Testis (tissue), 3 donors: ENCODE results near the gene SBNO2. TPM values are rescaled to one million over a fixed set of nuclear protein-coding genes. Genes with fewer than 3 reads are reported as not detected.

Source experiments
- DNase-seq: peaks from one replicate; pipeline ENCODE4 v3.0.0-alpha.2; 2019
- H3K27ac ChIP-seq, 2 donors: fragments of 200-600 bp; sonication (generic); one replicate each; pipeline ENCODE4 v1.5.1; 2019
- H3K27me3 ChIP-seq: fragments of 200-600 bp; sonication (generic); one replicate; pipeline ENCODE4 v1.5.1; 2019
- H3K36me3 ChIP-seq: fragments of 200-600 bp; sonication (generic); one replicate; pipeline ENCODE4 v1.5.1; 2017; ENCODE audit warnings: low read depth; ENCODE audit errors: missing control alignments
- H3K4me1 ChIP-seq: fragments of 200-600 bp; sonication (generic); one replicate; pipeline ENCODE4 v1.5.1; 2019
- H3K4me3 ChIP-seq, 2 donors: fragments of 200-600 bp; sonication (generic); one replicate each; pipeline ENCODE4 v1.5.1; 2017 to 2019
- H3K9me3 ChIP-seq: fragments of 200-600 bp; sonication (generic); one replicate; pipeline ENCODE4 v1.5.1; 2017
- POLR2A ChIP-seq: fragments of 450-650 bp; IDR thresholded peaks from one replicate; pipeline ENCODE4 v1.6.1; 2017; ENCODE audit warnings: antibody characterized with exemption, mild to moderate bottlenecking, moderate library complexity
- WGBS, 2 donors: methylation state at CpG; one replicate each; pipeline ENCODE4 v1.1.5; 2018; 5-methylcytosine and 5-hydroxymethylcytosine counted together
- intact Hi-C: fragments of 100-400 bp; cut with DNase I; formaldehyde crosslinking; loops from one replicate; pipeline ENCODE4 v1.15.1; 2023; ENCODE audit warnings: low total_unique reads
- polyA plus RNA-seq: library from polyadenylated mRNA; stranded (reverse); fragments of 350-450 nt; fragmentation: Illumina TruSeq; extraction: RNeasy Lipid Tissue Mini Kit (QIAGEN cat#74804); gene quantifications from one replicate; pipeline ENCODE4 v1.2.3, GENCODE V29; 2014; ENCODE audit warnings: low read depth, low replicate concordance; ENCODE audit not compliant: insufficient read depth
- total RNA-seq, 2 donors: library from RNA; depleted of rRNA; stranded (reverse); fragments of >200 nt; gene quantifications; one replicate each; pipeline ENCODE4 v1.2.3, GENCODE V29; 2016
- TF ChIP-seq, protein P1 (sequence below), 3 experiments: fragments of 450-650 bp in 2 of 3; fragments of 200-600 bp in 1 of 3; sonication (generic) in 1 of 3; IDR thresholded peaks; one replicate each; pipeline ENCODE4 v1.5.1; 2016 to 2019; ENCODE audit warnings: antibody characterized with exemption in 3 of 3, mild to moderate bottlenecking in 2 of 3, moderate library complexity in 1 of 3

SBNO2 gene
- total and polyA plus RNA-seq, 3 donors from 2014 or later, result 34.3 to 65.0 (median 58.9) TPM

DNA sequence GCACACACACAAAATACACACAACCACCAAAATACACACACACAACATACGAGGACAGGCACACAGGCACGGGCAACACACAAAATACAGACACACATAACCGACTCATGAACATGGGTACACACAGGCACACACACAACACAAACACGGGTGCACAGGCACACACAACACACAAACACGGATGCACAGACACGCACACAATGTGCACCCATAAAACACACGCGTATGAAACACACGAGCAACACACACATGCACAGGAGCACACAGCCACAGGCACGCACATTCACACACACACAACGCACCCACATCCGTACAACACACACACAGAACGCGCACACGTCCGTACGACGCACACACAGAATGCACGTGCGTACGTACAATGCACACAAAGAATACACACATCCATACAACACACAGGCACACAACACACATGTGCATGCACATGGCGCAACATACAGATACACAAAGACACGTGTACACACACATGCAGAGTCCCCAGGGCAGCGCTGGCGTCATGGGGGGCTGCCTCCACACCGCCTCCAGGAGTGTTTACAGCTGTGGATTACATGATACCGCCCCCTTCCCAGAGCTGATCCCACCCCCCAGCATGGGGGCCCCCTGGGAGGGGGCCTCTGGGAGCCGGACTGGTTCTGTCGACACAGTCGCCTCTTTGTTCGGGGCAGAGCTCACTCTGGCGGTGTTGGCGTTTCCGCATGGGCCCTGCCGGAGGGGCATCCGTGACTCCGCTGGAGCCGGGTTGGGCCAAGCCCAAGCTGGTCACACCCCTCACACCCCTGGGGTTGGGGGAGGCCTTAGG is 2.9 kb downstream of the SBNO2 start:
- Histone ChIP-seq H3K36me3 (no peaks in the 10 kb centered on the region), H3K4me1 (peaks cover 59% of the 10 kb centered on the region), H3K4me3 (no peak overlapping the region), H3K9me3 (no peaks in the 10 kb centered on the region), H3K27ac (peak overlapping the region; percentile 12 to 95), H3K27me3 (no peaks in the 10 kb centered on the region)
- intact Hi-C loops, result loop anchor here (5.0 kb wide), 1 partner anchor 59 kb away; no protein-coding TSS in a partner anchor
- TF ChIP-seq, protein P1, sequence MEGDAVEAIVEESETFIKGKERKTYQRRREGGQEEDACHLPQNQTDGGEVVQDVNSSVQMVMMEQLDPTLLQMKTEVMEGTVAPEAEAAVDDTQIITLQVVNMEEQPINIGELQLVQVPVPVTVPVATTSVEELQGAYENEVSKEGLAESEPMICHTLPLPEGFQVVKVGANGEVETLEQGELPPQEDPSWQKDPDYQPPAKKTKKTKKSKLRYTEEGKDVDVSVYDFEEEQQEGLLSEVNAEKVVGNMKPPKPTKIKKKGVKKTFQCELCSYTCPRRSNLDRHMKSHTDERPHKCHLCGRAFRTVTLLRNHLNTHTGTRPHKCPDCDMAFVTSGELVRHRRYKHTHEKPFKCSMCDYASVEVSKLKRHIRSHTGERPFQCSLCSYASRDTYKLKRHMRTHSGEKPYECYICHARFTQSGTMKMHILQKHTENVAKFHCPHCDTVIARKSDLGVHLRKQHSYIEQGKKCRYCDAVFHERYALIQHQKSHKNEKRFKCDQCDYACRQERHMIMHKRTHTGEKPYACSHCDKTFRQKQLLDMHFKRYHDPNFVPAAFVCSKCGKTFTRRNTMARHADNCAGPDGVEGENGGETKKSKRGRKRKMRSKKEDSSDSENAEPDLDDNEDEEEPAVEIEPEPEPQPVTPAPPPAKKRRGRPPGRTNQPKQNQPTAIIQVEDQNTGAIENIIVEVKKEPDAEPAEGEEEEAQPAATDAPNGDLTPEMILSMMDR (IDR thresholded peaks at IDR 0.05), result no peak
- no peak for TF ChIP-seq POLR2A
- WGBS, 2 donors, result 78 to 81% methylated on average over 27 to 30 of the region's 38 CpGs
- no peak for DNase-seq

DNA sequence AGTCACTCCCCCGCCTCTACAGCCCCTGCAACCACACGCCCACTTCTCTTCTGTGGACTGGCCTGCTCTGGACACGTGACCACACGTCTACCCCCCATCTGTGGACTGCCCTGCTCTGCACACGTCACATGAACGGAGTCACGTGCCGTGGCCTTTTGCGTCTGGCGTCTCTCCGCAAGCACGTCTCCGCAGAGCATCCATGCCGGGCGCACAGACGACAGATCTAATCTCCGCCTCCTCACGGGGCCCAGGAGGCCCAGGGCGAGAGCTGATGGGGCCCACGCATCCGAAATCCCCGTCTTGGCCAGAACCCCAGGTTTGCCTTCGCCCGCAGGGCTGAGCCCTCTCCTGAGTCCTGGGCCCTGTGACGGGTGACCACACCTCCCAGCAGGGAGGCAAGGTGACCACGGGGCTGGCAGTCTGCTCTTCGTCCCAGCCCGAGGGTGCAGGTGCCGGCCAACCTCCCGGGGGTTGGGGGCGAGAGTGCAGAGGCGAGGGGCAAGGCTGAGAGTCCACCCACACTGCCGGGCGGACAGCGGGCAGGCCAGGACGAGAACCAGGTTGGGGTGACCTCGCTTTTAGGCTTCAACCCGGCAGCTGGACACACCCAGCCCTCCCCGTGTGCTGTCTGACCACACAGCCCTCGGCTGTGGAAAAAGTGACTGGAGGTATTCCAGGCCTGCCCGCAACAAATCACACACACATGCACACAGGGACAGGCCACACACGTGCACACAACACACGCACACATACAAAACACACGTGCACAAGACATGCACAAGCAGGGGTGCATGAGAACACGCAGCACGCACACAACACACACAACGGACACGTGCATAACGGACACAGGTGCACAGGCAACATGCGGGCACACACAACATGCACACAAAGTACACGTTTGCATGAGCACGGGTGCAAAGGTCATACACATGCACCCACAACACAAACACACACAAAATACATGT is 3.9 kb downstream of the SBNO2 start:
- Histone ChIP-seq H3K4me3 (peak overlapping the region in 1 of 2 donors; percentile 9), H3K36me3 (no peaks in the 10 kb centered on the region), H3K9me3 (no peaks in the 10 kb centered on the region), H3K4me1 (peaks cover 62% of the 10 kb centered on the region), H3K27ac (peak overlapping the region; percentile 87 to 92), H3K27me3 (no peaks in the 10 kb centered on the region)
- DNase-seq, result peak; percentile 92
- intact Hi-C loops, result loop anchor here (5.0 kb wide), 1 partner anchor 58 kb away; no protein-coding TSS in a partner anchor
- TF ChIP-seq POLR2A, result no peak
- TF ChIP-seq, protein P1 (IDR thresholded peaks at IDR 0.05), result no peak
- WGBS, 2 donors, result 57 to 59% methylated on average over 16 to 52 of the region's 52 CpGs

DNA sequence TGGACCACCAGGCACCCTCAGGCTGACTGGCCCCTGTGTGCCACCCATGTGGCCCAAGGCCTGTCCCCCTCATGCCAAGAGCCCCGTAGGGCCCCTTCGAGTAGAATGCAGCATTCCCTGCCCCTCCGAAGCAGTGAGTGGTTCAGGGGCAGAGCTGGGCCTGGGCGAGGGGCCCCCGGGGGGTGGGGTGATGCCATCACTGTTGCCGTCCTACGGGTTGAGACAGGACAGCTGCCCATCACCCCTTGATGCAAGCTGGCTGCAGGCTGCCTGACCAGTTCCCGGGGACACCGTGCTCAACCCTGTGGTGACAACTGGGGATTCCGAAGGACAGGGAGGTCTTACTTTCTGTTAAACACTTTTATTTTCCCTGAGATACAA is 4.7 kb downstream of the SBNO2 start:
- TF ChIP-seq, protein P1 (IDR thresholded peaks at IDR 0.05), result no peak
- no peak for TF ChIP-seq POLR2A
- no peaks in the 10 kb centered on the region for H3K9me3 ChIP-seq
- WGBS, 2 donors, result 49 to 58% methylated on average over 7 of the region's 10 CpGs
- H3K4me3 ChIP-seq, result peak overlapping the region in 1 of 2 donors; percentile 43
- H3K27me3 ChIP-seq, result no peaks in the 10 kb centered on the region
- intact Hi-C loops, result no loop called here
- peak overlapping the region; percentile 87 to 92 for H3K27ac ChIP-seq
- peaks cover 66% of the 10 kb centered on the region for H3K4me1 ChIP-seq
- no peaks in the 10 kb centered on the region for H3K36me3 ChIP-seq
- DNase-seq, result no peak

DNA sequence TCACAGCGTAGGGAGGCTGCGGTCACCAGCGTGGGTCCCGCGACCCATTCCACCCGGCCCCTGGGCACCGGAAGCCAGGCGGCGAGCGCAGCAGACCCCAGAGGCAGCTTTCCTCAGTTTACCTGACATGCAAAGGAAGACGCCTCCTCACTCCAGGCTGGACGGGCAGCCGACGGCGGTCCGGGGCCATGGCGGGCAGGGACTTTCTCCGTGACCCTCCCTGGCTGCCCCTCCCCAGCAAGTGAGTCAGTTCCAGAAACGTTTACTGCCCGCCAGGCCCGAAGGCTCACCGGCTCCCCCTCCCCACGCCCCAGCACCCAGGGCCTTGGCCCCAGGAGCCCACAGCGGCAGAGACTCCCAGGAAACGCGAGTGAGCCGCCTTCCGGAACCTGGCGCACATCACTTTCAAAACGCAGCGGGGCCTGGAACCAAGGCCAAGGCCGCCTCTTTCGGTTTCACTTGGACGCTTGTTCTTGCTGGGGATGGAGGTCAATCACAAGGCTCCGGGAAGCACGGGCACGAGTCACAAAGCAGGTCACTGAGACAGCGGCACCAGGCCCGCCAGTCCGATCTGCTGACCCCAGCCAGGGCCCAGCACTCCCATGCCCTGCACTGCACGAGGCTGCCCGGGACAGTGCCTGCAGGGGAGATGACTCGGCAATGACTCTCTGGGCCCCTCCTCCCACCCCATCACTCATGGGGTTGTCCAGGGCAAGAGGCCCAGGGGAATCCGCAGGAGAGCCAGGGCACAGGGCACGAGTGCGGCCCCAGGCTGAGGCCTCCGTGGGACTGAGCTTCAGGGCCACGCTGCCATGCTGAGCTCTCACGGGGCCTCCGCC is 5.3 kb downstream of the SBNO2 start:
- H3K4me1 ChIP-seq, result peaks cover 66% of the 10 kb centered on the region
- intact Hi-C loops, result no loop called here
- no peaks in the 10 kb centered on the region for H3K9me3 ChIP-seq
- TF ChIP-seq, protein P1 (IDR thresholded peaks at IDR 0.05), result no peak
- no peak for TF ChIP-seq POLR2A
- DNase-seq, result peak; percentile 84
- 41 to 47% methylated on average over 31 to 49 of the region's 50 CpGs for WGBS, 2 donors
- H3K36me3 ChIP-seq, result no peaks in the 10 kb centered on the region
- peak overlapping the region; percentile 34 to 43 for H3K4me3 ChIP-seq
- H3K27ac ChIP-seq, result peak overlapping the region; percentile 87 to 92
- H3K27me3 ChIP-seq, result no peaks in the 10 kb centered on the region
